PC-9 (cell line): ENCODE measurements around the gene PER1. TPM values are rescaled to one million over a fixed set of nuclear protein-coding genes. Genes with fewer than 3 reads are reported as not detected.
A peak's percentile ranks its signal among the peaks of the same experiment; 100 is the strongest.

Experiments
- BruUV-seq: library from RNA; stranded (reverse); fragments of 400-500 nt; replicated peaks from 2 replicates; lab custom pipeline; 2021; lab: Mats Ljungman, UMichigan
- CTCF ChIA-PET: fragments of 300-600 bp; sonication (Branson Sonifier 250); formaldehyde crosslinking; loops from one replicate; lab custom pipeline; 2022; ENCODE audit warnings: antibody characterized with exemption; lab: Charles Lee
- POLR2A ChIA-PET: fragments of 300-600 bp; sonication (Branson Sonifier 250); formaldehyde crosslinking; loops from one replicate; lab custom pipeline; 2022; ENCODE audit warnings: antibody characterized with exemption; ENCODE audit not compliant: unreplicated experiment; lab: Charles Lee
- DNase-seq, 2 experiments: peaks; one replicate each; pipeline versions ENCODE4 v3.0.0 to v3.0.0-alpha.2; 2015 to 2022; ENCODE audit warnings: mixed read lengths in 1 of 2
- H2AFZ ChIP-seq: fragments of 200-600 bp; sonication (generic); 2 replicates; pipeline ENCODE4 v1.8.1; 2017; ENCODE audit warnings: antibody characterized with exemption
- H3F3A ChIP-seq: fragments of 200-600 bp; sonication (generic); 2 replicates; pipeline ENCODE4 v1.8.1; 2017; ENCODE audit warnings: antibody characterized with exemption, mild to moderate bottlenecking, low read depth; ENCODE audit not compliant: insufficient read depth
- H3K27ac ChIP-seq: fragments of 200-600 bp; sonication (generic); 2 replicates; pipeline ENCODE4 v1.6.1; 2016; ENCODE audit warnings: mixed run types
- H3K27me3 ChIP-seq: fragments of 200-600 bp; sonication (generic); 2 replicates; pipeline ENCODE4 v1.6.1; 2016; ENCODE audit warnings: low read depth, mixed run types; ENCODE audit not compliant: insufficient read depth
- H3K36me3 ChIP-seq: fragments of 200-600 bp; sonication (generic); 2 replicates; pipeline ENCODE4 v1.6.1; 2016; ENCODE audit warnings: low read depth, mixed run types
- H3K4me1 ChIP-seq: fragments of 200-600 bp; sonication (generic); replicated peaks from 2 replicates; pipeline ENCODE4 v1.6.1; 2016; ENCODE audit warnings: mixed run types; ENCODE audit not compliant: insufficient read depth
- H3K4me2 ChIP-seq: fragments of 200-600 bp; sonication (generic); 2 replicates; pipeline ENCODE4 v1.6.1; 2017; ENCODE audit warnings: mixed run types
- H3K4me3 ChIP-seq: fragments of 200-600 bp; sonication (generic); 2 replicates; pipeline ENCODE4 v1.6.1; 2016; ENCODE audit warnings: mixed run types
- H3K79me2 ChIP-seq: fragments of 200-600 bp; sonication (generic); 2 replicates; pipeline ENCODE4 v1.6.1; 2017; ENCODE audit warnings: low read depth, mixed run types
- H3K9me2 ChIP-seq: fragments of 200-600 bp; sonication (generic); 2 replicates; pipeline ENCODE4 v1.8.1; 2017; ENCODE audit warnings: mild to moderate bottlenecking; ENCODE audit not compliant: insufficient read depth
- H3K9me3 ChIP-seq: fragments of 200-600 bp; sonication (generic); 2 replicates; pipeline ENCODE4 v1.8.1; 2016; ENCODE audit warnings: low read depth; ENCODE audit not compliant: insufficient read depth
- H4K20me1 ChIP-seq: fragments of 200-600 bp; sonication (generic); 2 replicates; pipeline ENCODE4 v1.8.1; 2017; ENCODE audit not compliant: insufficient read depth
- EZH2 ChIP-seq: fragments of 200-600 bp; sonication (generic); IDR thresholded peaks from 2 replicates; pipeline ENCODE4 v1.8.0; 2017; ENCODE audit warnings: antibody characterized with exemption, low read depth
- intact Hi-C: fragments of 100-400 bp; cut with micrococcal nuclease; formaldehyde crosslinking; loops from one replicate; pipeline ENCODE4 v1.10.0; 2022; ENCODE audit not compliant: unreplicated experiment
- total RNA-seq: library from RNA; stranded (reverse); gene quantifications from 2 replicates; pipeline ENCODE4 v1.2.3, GENCODE V29; 2021
- TF ChIP-seq, protein P1 (sequence below): fragments of 200-600 bp; sonication (generic); conservative IDR thresholded peaks from 2 replicates; pipeline ENCODE4 v1.6.1; 2017; ENCODE audit warnings: mixed run types, antibody characterized with exemption, mild to moderate bottlenecking, moderate library complexity

PER1 gene
- total RNA-seq, 1 experiment from 2014 or later, result 60.2 TPM

DNA sequence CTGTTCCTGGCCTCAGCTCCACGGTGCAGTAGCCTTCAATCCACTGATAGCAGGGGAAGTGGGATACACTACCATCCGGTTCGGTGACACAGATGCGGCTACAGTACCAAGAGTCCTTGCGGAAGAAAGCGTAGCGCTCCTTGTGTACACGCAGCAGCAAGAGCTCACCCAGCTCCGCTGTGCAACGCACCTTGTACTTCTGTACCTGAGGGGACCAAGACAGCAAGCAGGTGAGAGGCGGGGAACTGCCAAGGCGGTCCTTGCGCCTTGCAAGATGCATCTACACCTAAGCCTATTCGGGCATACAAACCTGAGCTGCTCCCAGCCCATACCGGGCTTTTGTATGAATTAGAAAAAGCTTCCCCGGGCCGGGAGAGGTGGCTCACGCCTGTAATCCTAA, 35.4 kb downstream of the PER1 start:
- no peaks in the 10 kb centered on the region for H3K9me3 ChIP-seq
- POLR2A ChIA-PET, result no interaction called here
- H3K27me3 ChIP-seq, result no peaks in the 10 kb centered on the region
- DNase-seq, result no peak
- intact Hi-C loops, result loop anchor here (5.0 kb wide), 1 partner anchor 369 kb away; no protein-coding TSS in a partner anchor
- CTCF ChIA-PET, result no interaction called here
- no peak overlapping the region for H3K4me3 ChIP-seq
- no TSS peak for BruUV-seq
- H3K79me2 ChIP-seq, result no peaks in the 10 kb centered on the region
- H3K4me1 ChIP-seq, result peaks cover 11% of the 10 kb centered on the region
- no peaks in the 10 kb centered on the region for H3K36me3 ChIP-seq
- TF ChIP-seq, protein P1, sequence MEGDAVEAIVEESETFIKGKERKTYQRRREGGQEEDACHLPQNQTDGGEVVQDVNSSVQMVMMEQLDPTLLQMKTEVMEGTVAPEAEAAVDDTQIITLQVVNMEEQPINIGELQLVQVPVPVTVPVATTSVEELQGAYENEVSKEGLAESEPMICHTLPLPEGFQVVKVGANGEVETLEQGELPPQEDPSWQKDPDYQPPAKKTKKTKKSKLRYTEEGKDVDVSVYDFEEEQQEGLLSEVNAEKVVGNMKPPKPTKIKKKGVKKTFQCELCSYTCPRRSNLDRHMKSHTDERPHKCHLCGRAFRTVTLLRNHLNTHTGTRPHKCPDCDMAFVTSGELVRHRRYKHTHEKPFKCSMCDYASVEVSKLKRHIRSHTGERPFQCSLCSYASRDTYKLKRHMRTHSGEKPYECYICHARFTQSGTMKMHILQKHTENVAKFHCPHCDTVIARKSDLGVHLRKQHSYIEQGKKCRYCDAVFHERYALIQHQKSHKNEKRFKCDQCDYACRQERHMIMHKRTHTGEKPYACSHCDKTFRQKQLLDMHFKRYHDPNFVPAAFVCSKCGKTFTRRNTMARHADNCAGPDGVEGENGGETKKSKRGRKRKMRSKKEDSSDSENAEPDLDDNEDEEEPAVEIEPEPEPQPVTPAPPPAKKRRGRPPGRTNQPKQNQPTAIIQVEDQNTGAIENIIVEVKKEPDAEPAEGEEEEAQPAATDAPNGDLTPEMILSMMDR, result no peak
- no peak for TF ChIP-seq EZH2
- no peak overlapping the region for H3K27ac ChIP-seq
- H2AFZ ChIP-seq, result no peak overlapping the region
- 0 out of 2 replicates have a peak overlapping the region, but pooled peaks have one; percentile 95 for H3K4me2 ChIP-seq
- H3K9me2 ChIP-seq, result no peaks in the 10 kb centered on the region
- H3F3A ChIP-seq, result peaks cover 30% of the 10 kb centered on the region
- H4K20me1 ChIP-seq, result peaks cover 5% of the 10 kb centered on the region; the same call in 1 of the 2 replicates

DNA sequence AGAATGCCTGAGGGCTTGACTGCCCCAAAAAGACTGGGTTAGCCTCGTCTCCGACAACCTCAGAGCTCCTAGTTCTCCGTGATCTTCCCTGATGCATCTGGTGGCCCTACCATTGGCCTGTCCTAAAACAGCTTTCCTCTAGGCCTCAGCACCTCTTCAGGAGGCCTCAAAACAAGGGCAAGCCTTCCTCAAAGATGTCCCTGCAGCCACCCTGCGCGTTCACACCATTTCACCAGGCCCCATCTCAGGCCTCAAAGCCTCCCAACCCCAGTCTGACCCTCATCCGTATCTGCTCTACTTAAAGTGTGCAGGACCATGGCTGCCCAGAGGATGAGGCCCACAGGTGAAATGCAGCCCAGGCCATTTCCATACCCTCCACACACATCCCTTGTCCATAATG, 41.3 kb downstream of the PER1 start:
- H3K4me3 ChIP-seq, result no peak overlapping the region
- no peaks in the 10 kb centered on the region for H3F3A ChIP-seq
- H3K27me3 ChIP-seq, result no peaks in the 10 kb centered on the region
- no peaks in the 10 kb centered on the region for H3K9me2 ChIP-seq
- no peak for DNase-seq
- ChIA-PET CTCF (interaction anchor here (0.6 to 0.9 kb wide), 3 partner anchors 20 to 890 kb away, joined by 3 read pairs; no protein-coding TSS in a partner anchor), POLR2A (no interaction called here)
- no peak overlapping the region for H3K27ac ChIP-seq
- H3K36me3 ChIP-seq, result no peaks in the 10 kb centered on the region
- BruUV-seq, result no TSS peak
- no peaks in the 10 kb centered on the region for H3K79me2 ChIP-seq
- no peak overlapping the region for H2AFZ ChIP-seq
- no peaks in the 10 kb centered on the region for H3K4me1 ChIP-seq
- no peaks in the 10 kb centered on the region for H3K9me3 ChIP-seq
- H3K4me2 ChIP-seq, result no peak overlapping the region
- TF ChIP-seq, protein P1, result no peak
- TF ChIP-seq EZH2, result no peak
- H4K20me1 ChIP-seq, result no peaks in the 10 kb centered on the region
- intact Hi-C loops, result loop anchor here (2.0 kb wide), 1 partner anchor 30 kb away; no protein-coding TSS in a partner anchor

DNA sequence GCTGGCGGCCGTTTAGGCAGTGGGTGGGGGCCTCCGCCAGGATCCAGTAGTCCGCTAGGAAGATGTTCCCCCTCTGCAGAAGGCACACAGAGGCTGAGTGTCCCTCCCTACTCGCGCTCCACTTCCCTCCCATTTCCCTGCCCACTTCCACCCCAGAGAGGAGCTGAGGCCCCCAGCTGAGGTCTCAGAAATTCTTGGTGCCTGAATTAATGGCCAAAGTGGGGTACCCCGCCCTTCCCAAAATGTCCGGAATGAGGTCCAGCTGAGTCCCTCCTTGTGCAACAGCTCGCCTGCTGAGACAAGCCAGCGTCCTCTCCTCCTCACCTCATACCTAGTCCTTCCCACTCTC, 41.8 kb downstream of the PER1 start:
- intact Hi-C loops, result loop anchor here (2.0 kb wide), 1 partner anchor 30 kb away; no protein-coding TSS in a partner anchor
- H3K27ac ChIP-seq, result no peak overlapping the region
- no peaks in the 10 kb centered on the region for H3K36me3 ChIP-seq
- no peaks in the 10 kb centered on the region for H3F3A ChIP-seq
- H3K4me1 ChIP-seq, result no peaks in the 10 kb centered on the region
- CTCF ChIA-PET, result interaction anchor here (0.6 to 0.9 kb wide), 3 partner anchors 19 to 891 kb away, joined by 3 read pairs; no protein-coding TSS in a partner anchor
- no peak for TF ChIP-seq EZH2
- TF ChIP-seq, protein P1, result peak; percentile 14; the same call in 1 of the 2 replicates
- H3K27me3 ChIP-seq, result no peaks in the 10 kb centered on the region
- no peak overlapping the region for H2AFZ ChIP-seq
- H3K79me2 ChIP-seq, result no peaks in the 10 kb centered on the region
- DNase-seq, result no peak
- no peaks in the 10 kb centered on the region for H3K9me2 ChIP-seq
- no peaks in the 10 kb centered on the region for H4K20me1 ChIP-seq
- no TSS peak for BruUV-seq
- peak overlapping the region; percentile 50; the same call in 1 of the 2 replicates for H3K4me2 ChIP-seq
- POLR2A ChIA-PET, result no interaction called here
- no peak overlapping the region for H3K4me3 ChIP-seq
- no peaks in the 10 kb centered on the region for H3K9me3 ChIP-seq
